K562 (cell line): ENCODE data around the gene IGIP.

Source experiments
- EHMT2 ChIP-seq: fragments of 450-650 bp; IDR thresholded peaks from 2 replicates; pipeline ENCODE4 v1.6.1; 2018; ENCODE audit warnings: antibody characterized with exemption
- RAD21 ChIP-seq, 2 experiments: fragments of 250-450 bp in 1 of 2; fragments of 450-650 bp in 1 of 2; sonication (Bioruptor Pico) in 1 of 2; formaldehyde crosslinking in 1 of 2; IDR thresholded peaks in 1 of 2; conservative IDR thresholded peaks in 1 of 2; 2 replicates each; pipeline versions ENCODE4 v1.4.0 to v1.8.0; 2020 to 2022; ENCODE audit warnings: mild to moderate bottlenecking in 2 of 2, moderate library complexity in 1 of 2
- TF ChIP-seq, protein P1 (sequence below), 3 experiments: IDR thresholded peaks in 2 of 3; conservative IDR thresholded peaks in 1 of 3; 2 replicates each; pipeline ENCODE4 v1.5.1; 2011 to 2012; ENCODE audit warnings: low read length in 3 of 3, mild to moderate bottlenecking in 3 of 3, control low read depth in 2 of 3, improper control_type of control experiment in 1 of 3, inconsistent platforms in 1 of 3, low read depth in 1 of 3, mixed read lengths in 1 of 3, moderate library complexity in 1 of 3; ENCODE audit not compliant: insufficient read depth in 2 of 3

DNA sequence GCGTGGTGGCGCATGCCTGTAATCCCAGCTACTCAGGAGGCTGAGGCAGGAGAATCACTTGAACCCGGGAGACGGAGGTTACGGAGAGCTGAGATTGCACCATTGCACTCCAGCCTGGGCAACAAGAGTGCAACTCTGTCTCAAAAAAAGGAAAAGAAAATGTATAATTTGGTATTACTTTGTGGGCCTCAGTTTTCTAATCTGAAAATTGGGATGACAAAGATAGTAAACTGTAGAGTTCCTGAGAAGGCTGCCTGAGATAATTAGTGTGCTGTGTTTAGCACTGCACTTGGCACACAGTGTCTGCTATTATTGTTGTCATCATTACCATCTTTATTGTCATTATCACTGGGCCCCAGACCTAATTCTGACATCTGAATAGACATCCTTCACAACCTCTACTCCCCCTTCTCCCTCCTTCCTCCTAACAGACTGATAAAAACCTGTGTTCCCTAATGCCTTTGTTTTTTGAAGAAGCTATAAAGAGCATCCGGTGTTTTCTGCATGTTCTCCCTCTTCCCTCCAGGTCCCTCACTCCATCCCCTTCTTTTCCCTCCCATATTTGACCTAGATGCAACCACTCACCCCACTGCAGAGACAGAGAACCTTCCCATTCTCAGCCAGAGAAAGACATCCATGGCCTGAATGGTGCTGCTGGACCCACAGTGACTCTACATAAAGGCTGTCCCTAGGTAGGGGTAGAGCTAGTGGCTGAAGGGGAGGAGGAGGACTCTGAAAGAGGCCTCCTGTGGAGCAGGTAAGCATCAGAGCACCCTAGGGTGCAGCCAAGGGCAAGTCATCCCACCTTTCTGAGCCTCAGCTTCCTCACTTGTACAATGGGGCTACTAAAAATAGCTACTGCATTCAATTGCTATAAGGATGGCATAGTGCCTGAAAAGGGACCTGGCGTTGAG lies 33.5 kb downstream of the IGIP start:
- TF ChIP-seq EHMT2 (no peak), RAD21 (CRISPR knock-in tag; conservative IDR thresholded peaks at IDR 0.05 in 1 of 2, IDR thresholded peaks at IDR 0.05 in 1 of 2) (no peak)
- TF ChIP-seq, protein P1, sequence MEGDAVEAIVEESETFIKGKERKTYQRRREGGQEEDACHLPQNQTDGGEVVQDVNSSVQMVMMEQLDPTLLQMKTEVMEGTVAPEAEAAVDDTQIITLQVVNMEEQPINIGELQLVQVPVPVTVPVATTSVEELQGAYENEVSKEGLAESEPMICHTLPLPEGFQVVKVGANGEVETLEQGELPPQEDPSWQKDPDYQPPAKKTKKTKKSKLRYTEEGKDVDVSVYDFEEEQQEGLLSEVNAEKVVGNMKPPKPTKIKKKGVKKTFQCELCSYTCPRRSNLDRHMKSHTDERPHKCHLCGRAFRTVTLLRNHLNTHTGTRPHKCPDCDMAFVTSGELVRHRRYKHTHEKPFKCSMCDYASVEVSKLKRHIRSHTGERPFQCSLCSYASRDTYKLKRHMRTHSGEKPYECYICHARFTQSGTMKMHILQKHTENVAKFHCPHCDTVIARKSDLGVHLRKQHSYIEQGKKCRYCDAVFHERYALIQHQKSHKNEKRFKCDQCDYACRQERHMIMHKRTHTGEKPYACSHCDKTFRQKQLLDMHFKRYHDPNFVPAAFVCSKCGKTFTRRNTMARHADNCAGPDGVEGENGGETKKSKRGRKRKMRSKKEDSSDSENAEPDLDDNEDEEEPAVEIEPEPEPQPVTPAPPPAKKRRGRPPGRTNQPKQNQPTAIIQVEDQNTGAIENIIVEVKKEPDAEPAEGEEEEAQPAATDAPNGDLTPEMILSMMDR (IDR thresholded peaks at IDR 0.05 in 2 of 3, conservative IDR thresholded peaks at IDR 0.05 in 1 of 3; ENCODE audit: insufficient read depth in 2 of 3, low read depth in 1 of 3, low read length in 3 of 3), result no peak
